NCI-H146 treated with DMSO at 0.1 percent for 48 hours (cell line): Measurements from ENCODE around the gene TFPI2.

Experiments
- DNase-seq: peaks from one replicate; lab custom pipeline; 2025; ENCODE audit not compliant: unreplicated experiment; lab: John Stamatoyannopoulos, UW

The TFPI2 gene

DNA sequence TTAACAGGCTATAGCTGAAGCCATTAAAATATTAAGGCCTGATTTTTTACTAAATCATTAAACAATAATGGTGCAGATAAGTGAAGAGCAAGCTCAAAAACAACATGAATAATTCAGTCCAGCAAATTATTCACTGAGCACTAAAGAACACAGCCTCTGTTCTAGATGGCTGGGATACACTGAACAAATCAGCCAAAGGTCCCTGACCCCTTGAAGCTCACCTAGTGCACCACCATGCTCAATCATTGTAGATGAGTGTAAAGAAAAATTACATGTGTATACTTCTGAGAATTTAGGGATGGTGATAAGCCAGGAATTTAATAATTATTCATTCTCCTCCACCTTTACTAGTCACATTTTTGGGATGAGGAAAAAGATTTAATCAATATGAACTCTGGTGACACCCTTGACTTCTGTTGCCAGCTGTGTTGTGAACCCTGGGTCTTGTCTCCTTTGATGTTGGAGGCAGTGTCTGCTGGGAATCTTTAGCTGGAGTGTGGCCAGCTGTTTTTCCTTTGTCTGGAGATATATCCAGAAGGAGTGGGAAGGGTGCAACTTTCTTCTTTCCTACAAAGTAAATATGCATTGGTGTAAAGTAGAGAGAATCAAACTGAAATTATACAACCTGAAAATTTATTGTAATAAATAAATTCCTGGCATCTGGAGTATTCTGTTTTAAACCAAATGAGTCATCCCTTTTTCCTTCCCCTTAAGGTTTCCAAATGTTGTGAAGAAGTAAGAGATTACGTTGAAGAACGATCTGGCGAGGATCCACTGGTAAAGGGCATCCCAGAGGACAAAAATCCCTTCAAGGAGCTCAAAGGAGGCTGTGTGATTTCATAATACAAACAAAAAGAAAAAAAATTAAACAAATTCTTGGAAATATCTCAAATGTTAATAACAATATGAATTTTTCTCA lies 19.8 kb upstream of the TFPI2 start:
- DNase-seq, result no peak

- no peak for DNase-seq
These were observed 15.7 kb upstream of the TFPI2 start, which contains the start of gene GNGT1 for GRCh38 chr7:93906267-93906666. Gene GNGT1, plus strand, starts transcription at chr7:93906567. Its CDS starts 180 bp downstream, at chr7:93906747.

- DNase-seq, result peak; percentile 19
These were observed 12.3 kb upstream of the TFPI2 start for GRCh38 chr7:93902777-93903423.

GRCh38 chr7:93897680-93898079 lies 7.1 kb upstream of the TFPI2 start:
- DNase-seq, result no peak

GRCh38 chr7:93895859-93896600 lies 5.5 kb upstream of the TFPI2 start:
- DNase-seq, result no peak

GRCh38 chr7:93894966-93895640 lies 4.5 kb upstream of the TFPI2 start:
- no peak for DNase-seq

GRCh38 chr7:93894426-93894825 lies 3.9 kb upstream of the TFPI2 start:
- no peak for DNase-seq

DNA sequence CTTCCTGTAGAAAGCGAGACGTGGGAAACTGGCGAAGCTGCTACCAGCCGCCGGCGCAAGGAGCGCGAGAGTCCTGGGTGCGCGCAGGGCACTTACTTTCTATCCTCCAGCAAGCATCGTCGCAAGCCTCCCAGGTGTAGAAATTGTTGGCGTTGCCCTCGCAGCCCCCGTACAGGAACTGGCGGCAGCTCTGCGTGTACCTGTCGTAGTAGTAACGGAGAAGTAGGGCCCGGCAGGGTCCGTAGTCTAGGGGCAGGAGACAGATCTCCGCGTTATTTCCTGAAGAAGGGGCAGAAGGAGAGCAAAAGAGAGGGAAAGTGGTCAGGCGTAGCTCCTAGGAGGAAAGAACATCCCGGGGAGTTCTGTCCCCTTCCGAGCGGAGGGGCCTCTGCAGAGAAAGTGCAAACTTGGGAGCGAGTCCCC lies 501 bp downstream of the TFPI2 start:
- no peak for DNase-seq

- no peak for DNase-seq
These were observed 1.3 kb downstream of the TFPI2 start for GRCh38 chr7:93889261-93889660.

- no peak for DNase-seq
These were observed 6.0 kb downstream of the TFPI2 start for GRCh38 chr7:93884541-93884940.

GRCh38 chr7:93883917-93884345 lies 6.6 kb downstream of the TFPI2 start:
- DNase-seq, result no peak

- DNase-seq, result no peak
These were observed 7.3 kb downstream of the TFPI2 start for GRCh38 chr7:93883078-93883916.

GRCh38 chr7:93882468-93882867 lies 8.1 kb downstream of the TFPI2 start:
- DNase-seq, result no peak

DNA sequence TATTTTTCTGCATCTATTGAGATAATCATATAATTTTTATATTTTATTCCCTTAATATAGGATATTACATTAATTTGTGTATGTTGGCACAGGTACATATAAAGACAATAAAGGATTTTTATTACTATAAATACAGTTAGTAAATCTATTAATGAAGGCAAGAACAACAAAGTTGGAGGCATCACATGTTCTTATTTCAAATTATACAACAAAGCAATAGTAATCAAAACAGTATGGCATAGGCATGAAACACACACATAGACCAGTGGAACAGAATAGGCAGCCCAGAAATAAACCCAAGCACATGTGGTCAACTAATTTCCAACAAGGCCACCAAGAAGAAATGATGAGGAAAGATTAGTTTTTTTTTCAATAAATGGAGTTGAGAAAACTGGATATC lies 11.2 kb downstream of the TFPI2 start:
- DNase-seq, result no peak

- DNase-seq, result no peak
These were observed 12.8 kb downstream of the TFPI2 start for GRCh38 chr7:93877742-93878141.

DNA sequence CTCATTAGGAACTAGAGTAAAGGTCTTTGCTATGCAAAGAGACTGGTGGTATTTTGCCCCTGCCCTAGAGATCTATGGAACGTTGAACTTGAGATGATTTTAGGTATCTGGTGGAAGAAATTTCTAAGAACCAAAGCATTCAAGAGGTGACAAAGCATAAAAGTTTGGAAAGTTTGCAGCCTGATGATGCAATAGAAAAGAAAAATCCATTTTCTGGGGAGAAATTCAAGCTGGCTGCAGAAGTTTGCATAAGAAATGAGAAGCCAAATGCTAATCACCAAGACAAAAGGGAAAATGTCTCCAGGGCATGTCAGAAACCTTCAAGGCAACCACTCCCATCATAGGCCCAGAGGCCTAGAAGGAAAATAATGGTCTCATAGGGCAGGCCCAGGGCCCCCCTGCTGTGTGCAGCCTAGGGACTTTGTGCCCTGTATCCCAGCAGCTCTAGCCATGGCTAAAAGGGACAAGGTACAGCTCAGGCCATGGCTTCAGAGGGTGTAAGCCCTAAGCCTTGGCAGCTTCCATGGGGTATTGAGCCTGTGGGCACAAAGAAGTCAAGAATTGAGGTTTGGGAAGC lies 16.5 kb downstream of the TFPI2 start:
- no peak for DNase-seq

GRCh38 chr7:93866886-93867285 lies 23.7 kb downstream of the TFPI2 start:
- DNase-seq, result no peak

GRCh38 chr7:93862651-93863050 lies 27.9 kb downstream of the TFPI2 start:
- no peak for DNase-seq

- DNase-seq, result no peak
These were observed 29.1 kb downstream of the TFPI2 start for GRCh38 chr7:93861325-93861949.
